Activated B cell treated with CpG ODN at 0.5 μM for 24 hours (primary cell): Measurements from ENCODE around the gene KCTD16. TPM values are rescaled to one million over a fixed set of nuclear protein-coding genes. Genes with fewer than 3 reads are reported as not detected.

Source experiments
- ATAC-seq: fragments of 200-7000 bp; cut with Tn5 transposase; one replicate; pipeline ENCODE4 v1.10.0; 2021; ENCODE audit warnings: low read depth, mild to moderate bottlenecking, moderate library complexity
- CTCF ChIA-PET: fragments of 350-600 bp; sonication (Branson Sonifier 250); formaldehyde crosslinking; loops from one replicate; lab custom pipeline; 2021; ENCODE audit warnings: antibody characterized with exemption; lab: Charles Lee
- POLR2A ChIA-PET: fragments of 350-600 bp; sonication (Branson Sonifier 250); formaldehyde crosslinking; loops from one replicate; lab custom pipeline; 2021; ENCODE audit warnings: antibody characterized with exemption; lab: Charles Lee
- DNase-seq: peaks from one replicate; pipeline ENCODE4 v3.0.0; 2022
- H3K27ac Mint-ChIP-seq: one replicate; pipeline ENCODE4 v1.8.0; 2020; ENCODE audit warnings: mixed read lengths
- H3K27me3 Mint-ChIP-seq: one replicate; pipeline ENCODE4 v1.8.0; 2021; ENCODE audit warnings: mixed read lengths
- H3K36me3 Mint-ChIP-seq: one replicate; pipeline ENCODE4 v1.8.0; 2021; ENCODE audit warnings: low read depth, mixed read lengths
- H3K4me1 Mint-ChIP-seq: one replicate; pipeline ENCODE4 v1.8.0; 2021; ENCODE audit warnings: mixed read lengths
- H3K4me3 Mint-ChIP-seq: one replicate; pipeline ENCODE4 v1.8.0; 2020; ENCODE audit warnings: mild to moderate bottlenecking, mixed read lengths
- H3K9me3 Mint-ChIP-seq: one replicate; pipeline ENCODE4 v1.8.0; 2020; ENCODE audit warnings: mixed read lengths
- CTCF ChIP-seq: fragments of 200-600 bp; IDR thresholded peaks from one replicate; pipeline ENCODE4 v1.8.0; 2022; ENCODE audit warnings: antibody characterized with exemption, mild to moderate bottlenecking
- intact Hi-C: fragments of 100-400 bp; cut with micrococcal nuclease; formaldehyde crosslinking; loops from one replicate; pipeline ENCODE4 v1.15.1; 2024
- total RNA-seq: library from RNA; stranded (reverse); gene quantifications from 2 replicates; pipeline ENCODE4 v1.2.3, GENCODE V29; 2022

The KCTD16 gene
- total RNA-seq, 1 donor from 2014 or later, result not detected

- Mint-ChIP-seq H3K27me3 (no peaks in the 10 kb centered on the region), H3K4me3 (no peak overlapping the region), H3K9me3 (no peaks in the 10 kb centered on the region), H3K36me3 (no peaks in the 10 kb centered on the region), H3K4me1 (no peaks in the 10 kb centered on the region), H3K27ac (no peak overlapping the region)
- intact Hi-C loops, result no loop called here
- POLR2A ChIA-PET, result no interaction called here
- DNase-seq, result no peak
- TF ChIP-seq CTCF, result no peak
- CTCF ChIA-PET, result no interaction called here
- no peak for ATAC-seq
These were observed 61.6 kb downstream of the KCTD16 start for GRCh38 chr5:144232285-144232684.

GRCh38 chr5:144236499-144236898, 65.8 kb downstream of the KCTD16 start:
- CTCF ChIA-PET, result no interaction called here
- Mint-ChIP-seq H3K4me1 (no peaks in the 10 kb centered on the region), H3K4me3 (no peak overlapping the region), H3K27ac (no peak overlapping the region), H3K27me3 (no peaks in the 10 kb centered on the region), H3K36me3 (no peaks in the 10 kb centered on the region), H3K9me3 (no peaks in the 10 kb centered on the region)
- TF ChIP-seq CTCF, result no peak
- POLR2A ChIA-PET, result no interaction called here
- intact Hi-C loops, result no loop called here
- DNase-seq, result no peak
- no peak for ATAC-seq

- intact Hi-C loops, result no loop called here
- no peak for ATAC-seq
- no peaks in the 10 kb centered on the region for H3K4me1 Mint-ChIP-seq
- no peak overlapping the region for H3K27ac Mint-ChIP-seq
- H3K27me3 Mint-ChIP-seq, result no peaks in the 10 kb centered on the region
- no peak for TF ChIP-seq CTCF
- no peak for DNase-seq
- POLR2A ChIA-PET, result no interaction called here
- H3K9me3 Mint-ChIP-seq, result no peaks in the 10 kb centered on the region
- no peaks in the 10 kb centered on the region for H3K36me3 Mint-ChIP-seq
- no peak overlapping the region for H3K4me3 Mint-ChIP-seq
- CTCF ChIA-PET, result no interaction called here
These were observed 67.2 kb downstream of the KCTD16 start for GRCh38 chr5:144237851-144238250.

GRCh38 chr5:144247131-144247530, 76.5 kb downstream of the KCTD16 start:
- Mint-ChIP-seq H3K4me1 (no peaks in the 10 kb centered on the region), H3K36me3 (no peaks in the 10 kb centered on the region), H3K27me3 (peaks cover 6% of the 10 kb centered on the region), H3K4me3 (no peak overlapping the region), H3K9me3 (no peaks in the 10 kb centered on the region), H3K27ac (no peak overlapping the region)
- TF ChIP-seq CTCF, result no peak
- intact Hi-C loops, result no loop called here
- POLR2A ChIA-PET, result no interaction called here
- DNase-seq, result no peak
- CTCF ChIA-PET, result no interaction called here
- no peak for ATAC-seq

- Mint-ChIP-seq H3K36me3 (no peaks in the 10 kb centered on the region), H3K4me1 (no peaks in the 10 kb centered on the region), H3K9me3 (no peaks in the 10 kb centered on the region), H3K27ac (no peak overlapping the region), H3K4me3 (no peak overlapping the region), H3K27me3 (peaks cover 6% of the 10 kb centered on the region)
- no peak for DNase-seq
- no peak for TF ChIP-seq CTCF
- CTCF ChIA-PET, result no interaction called here
- intact Hi-C loops, result no loop called here
- ATAC-seq, result no peak
- POLR2A ChIA-PET, result no interaction called here
These were observed 77.3 kb downstream of the KCTD16 start for GRCh38 chr5:144248015-144248414.
